ENCODE data around the gene SMARCA4.
A peak's percentile ranks its signal among the peaks of the same experiment; 100 is the strongest.
"Not testable (repeated sequence)": the region's sequence is repeated elsewhere in the genome, so short reads cannot be mapped to it uniquely, and the experiment has no call there.

Gene SMARCA4

GRCh38 chr19:11078893-11079292, 118.1 kb downstream of the SMARCA4 start:
- DNase-seq: no peak

DNA sequence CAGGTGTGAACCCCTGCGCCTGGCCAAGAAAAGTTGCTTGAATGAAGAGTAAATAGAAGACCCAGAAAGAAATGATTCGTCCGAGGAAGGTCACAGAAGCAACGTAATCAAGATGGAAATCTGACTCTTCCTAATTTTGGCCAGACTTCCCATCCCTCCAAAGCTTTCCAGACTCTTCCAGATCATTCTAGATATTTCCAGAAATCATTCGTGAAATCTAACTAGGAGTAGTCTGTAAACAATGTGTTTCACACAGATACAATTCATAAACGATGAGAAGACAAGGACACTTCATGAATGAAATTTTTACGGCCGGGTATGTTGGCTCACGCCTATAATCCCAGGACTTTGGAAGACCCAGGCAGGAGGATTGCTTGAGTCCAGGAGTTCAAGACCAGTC, 119.2 kb downstream of the SMARCA4 start:
- no peak for DNase-seq

- DNase-seq: no peak
These were observed 127.2 kb downstream of the SMARCA4 start for GRCh38 chr19:11087870-11088505.

DNA sequence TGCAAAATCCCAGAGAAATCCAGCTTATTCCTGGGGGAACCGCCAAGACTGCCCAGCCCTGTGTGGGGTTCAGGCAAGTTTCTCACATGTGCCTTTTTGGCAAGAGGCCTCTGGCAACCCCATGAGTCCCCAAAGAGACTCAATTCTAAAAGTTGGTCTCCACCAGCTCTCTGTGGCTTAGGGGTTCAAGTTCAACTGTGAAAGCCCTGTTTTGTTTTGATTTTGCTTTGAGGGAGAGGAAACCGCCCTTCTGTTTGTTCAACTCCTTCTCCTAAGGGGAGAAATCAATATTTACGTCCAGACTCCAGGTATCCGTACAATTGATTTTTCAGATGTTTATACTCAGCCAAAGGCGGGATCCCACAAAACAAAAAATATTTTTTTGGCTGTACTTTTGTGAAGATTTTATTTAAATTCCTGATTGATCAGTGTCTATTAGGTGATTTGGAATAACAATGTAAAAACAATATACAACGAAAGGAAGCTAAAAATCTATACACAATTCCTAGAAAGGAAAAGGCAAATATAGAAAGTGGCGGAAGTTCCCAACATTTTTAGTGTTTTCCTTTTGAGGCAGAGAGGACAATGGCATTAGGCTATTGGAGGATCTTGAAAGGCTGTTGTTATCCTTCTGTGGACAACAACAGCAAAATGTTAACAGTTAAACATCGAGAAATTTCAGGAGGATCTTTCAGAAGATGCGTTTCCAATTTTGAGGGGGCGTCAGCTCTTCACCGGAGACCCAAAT, 127.8 kb downstream of the SMARCA4 start:
- DNase-seq: no peak

- DNase-seq: peak; percentile 87
These were observed 128.6 kb downstream of the SMARCA4 start, which contains the start of gene LDLR for GRCh38 chr19:11089254-11090013. TSS of gene LDLR (plus strand) at chr19:11089463. CDS start at chr19:11089549, 86 bp downstream.

DNA sequence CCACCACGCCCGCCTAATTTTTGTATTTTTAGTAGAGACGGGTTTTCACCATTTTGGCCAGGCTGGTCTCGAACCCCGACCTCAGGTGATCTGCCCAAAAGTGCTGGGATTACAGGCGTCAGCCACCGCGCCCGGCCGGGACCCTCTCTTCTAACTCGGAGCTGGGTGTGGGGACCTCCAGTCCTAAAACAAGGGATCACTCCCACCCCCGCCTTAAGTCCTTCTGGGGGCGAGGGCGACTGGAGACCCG, 129.1 kb downstream of the SMARCA4 start:
- not testable (repeated sequence) for DNase-seq

GRCh38 chr19:11090264-11090996, 129.6 kb downstream of the SMARCA4 start:
- peak; percentile 95 for DNase-seq

GRCh38 chr19:11090997-11091702, 130.3 kb downstream of the SMARCA4 start:
- no peak for DNase-seq

- no peak for DNase-seq
These were observed 130.9 kb downstream of the SMARCA4 start for GRCh38 chr19:11091703-11092153.

DNA sequence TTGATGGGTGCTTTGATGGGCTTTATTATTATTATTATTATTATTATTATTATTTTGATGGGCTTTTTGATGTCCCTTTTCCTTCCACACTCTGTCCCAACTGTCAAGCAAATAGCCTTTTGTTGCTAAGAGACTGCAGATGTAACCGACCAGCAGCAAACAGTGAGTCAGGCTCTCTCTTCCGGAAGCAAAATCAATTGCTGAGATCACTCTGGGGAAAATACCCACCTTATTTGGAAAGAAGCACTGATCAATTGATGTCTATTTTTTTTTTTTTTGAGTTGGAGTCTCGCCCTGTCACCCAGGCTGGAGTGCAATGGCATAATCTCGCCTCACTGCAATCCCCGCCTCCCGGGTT, 131.3 kb downstream of the SMARCA4 start:
- DNase-seq: no peak

GRCh38 chr19:11093689-11094238, 132.9 kb downstream of the SMARCA4 start:
- DNase-seq: no peak

DNA sequence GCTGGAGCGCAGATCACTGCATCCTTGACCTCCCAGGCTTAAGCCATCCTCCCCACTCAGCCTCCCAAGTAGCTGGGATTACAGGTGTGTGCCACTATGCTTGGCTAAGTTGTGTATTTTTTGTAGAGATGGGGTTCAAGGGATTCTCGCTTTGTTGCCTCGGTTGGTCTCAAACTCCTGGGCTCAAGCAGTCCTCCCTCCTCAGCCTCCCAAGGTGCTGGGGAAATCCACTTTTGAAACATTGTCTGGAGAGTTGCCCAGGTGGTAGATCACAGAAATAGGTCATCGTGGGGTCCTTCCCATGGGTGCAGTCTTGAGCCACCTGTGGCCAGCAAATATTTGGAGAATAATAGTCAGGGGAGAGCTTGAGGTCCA, 133.7 kb downstream of the SMARCA4 start:
- DNase-seq: no peak

DNA sequence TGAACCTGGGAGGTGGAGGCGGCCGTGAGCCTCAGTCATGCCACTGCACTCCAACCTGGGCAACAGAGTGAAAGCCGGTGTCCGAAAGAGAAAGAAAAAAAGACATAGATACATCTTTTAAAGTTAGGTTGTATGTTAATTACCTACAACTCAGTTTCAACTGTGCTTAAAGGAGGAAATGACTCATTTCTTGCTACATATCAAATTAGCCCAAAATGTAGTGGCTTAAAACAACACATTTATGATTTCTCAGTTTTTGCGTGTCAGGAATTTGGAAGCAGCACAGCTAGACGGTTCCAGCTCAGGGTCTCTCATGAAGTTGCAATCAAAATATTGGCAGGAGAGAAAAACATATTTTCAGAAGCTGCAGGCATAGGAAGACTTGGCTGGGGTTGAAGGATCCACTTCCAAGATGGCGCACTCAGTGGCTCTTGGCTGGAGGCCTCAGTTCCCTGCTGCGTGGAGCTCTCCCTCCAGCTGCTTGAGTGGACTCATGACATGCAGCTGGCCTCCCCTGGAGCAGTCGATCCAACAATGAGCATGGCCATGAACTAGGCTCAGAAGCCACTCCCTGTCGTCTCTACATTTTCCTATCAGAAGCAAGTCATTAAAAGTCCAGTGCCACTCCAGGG, 135.5 kb downstream of the SMARCA4 start:
- DNase-seq: no peak

DNA sequence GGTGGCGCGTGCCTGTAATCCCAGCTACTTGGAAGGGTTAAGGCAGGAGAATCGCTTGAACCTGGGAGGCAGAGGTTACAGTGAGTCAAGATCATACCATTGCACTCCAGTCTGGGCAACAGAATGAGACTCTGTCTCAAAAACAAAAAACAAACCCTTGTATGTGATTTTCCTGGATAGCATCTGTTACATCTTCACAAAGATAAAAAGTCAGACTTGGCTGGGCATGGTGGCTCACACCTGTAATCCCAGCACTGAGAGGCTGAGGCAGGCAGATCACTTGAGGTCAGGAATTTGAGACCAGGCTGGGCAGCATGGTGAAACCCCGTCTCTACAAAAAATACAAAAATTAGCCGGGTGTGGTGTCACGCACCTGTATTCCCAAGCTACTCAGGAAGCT, 136.5 kb downstream of the SMARCA4 start:
- not testable (repeated sequence) for DNase-seq

DNA sequence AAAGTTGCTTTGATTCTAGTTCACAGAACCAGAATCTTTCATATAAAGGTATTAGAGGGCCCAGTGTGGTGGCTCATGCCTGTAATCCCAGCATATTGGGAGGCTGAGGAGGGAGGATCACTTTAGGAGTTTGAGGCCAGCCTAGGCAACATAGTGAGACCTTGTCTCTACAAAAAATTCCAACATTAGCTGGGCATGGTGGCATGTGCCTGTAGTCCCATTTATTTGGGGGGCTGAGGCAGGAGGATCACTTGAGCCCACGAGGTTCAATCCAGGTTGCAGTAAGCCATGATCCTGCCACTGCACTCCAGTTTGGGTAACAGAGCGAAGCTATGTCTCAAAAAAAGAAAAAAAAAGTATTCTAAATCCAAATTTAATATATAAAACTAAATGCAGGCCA, 137.5 kb downstream of the SMARCA4 start:
- no peak for DNase-seq

DNA sequence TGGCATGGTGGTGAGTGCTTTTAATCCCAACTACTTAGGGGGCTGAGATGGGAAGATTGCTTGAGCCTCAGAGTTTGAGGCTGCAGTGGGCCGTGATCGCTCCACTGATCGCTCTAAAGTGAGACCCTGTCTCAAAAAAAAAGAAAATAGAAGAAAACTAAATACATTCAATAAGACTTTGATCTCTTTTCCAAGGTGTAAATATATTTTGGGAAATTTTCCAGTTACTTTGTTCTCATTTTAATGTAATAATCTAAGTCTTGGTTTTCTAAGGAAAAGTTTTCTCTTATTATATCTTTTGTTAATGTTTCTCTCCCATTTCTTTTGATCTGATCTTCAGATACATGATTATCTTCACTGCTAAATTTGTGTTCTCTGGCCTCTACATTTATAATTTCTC, 138.0 kb downstream of the SMARCA4 start:
- DNase-seq: no peak

DNA sequence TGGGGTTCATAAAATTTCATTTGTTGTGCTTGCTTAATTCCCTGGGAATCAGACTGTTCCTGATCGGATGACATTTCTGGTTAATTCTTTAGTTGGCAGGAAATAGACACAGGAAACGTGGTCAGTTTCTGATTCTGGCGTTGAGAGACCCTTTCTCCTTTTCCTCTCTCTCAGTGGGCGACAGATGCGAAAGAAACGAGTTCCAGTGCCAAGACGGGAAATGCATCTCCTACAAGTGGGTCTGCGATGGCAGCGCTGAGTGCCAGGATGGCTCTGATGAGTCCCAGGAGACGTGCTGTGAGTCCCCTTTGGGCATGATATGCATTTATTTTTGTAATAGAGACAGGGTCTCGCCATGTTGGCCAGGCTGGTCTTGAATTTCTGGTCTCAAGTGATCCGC, 139.2 kb downstream of the SMARCA4 start:
- no peak for DNase-seq

GRCh38 chr19:11101057-11101456, 140.2 kb downstream of the SMARCA4 start:
- DNase-seq: no peak

- DNase-seq: no peak
These were observed 142.1 kb downstream of the SMARCA4 start for GRCh38 chr19:11102944-11103343.

DNA sequence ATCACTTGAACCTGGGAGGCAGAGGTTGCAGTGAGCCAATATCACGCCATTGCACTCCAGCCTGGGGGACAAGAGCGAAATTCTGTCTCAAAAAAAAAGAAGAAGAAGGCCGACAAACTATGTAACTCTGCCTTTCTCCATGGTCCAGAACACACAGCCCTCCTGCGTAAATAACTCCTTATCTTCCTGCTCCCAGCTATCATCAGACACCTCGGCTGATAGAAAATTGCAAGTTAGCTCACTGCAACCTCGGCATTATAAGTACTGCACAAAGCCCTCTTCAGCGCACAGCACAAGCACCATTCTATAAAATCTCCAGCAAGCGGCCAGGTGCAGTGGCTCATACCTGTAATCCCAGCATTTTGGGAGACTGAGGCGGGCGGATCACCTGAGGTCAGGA, 142.8 kb downstream of the SMARCA4 start:
- not testable (repeated sequence) for DNase-seq

GRCh38 chr19:11105014-11105636, 144.3 kb downstream of the SMARCA4 start:
- no peak for DNase-seq

Measured in NCI-H774 (cell line).